Thoracic aorta (tissue), 2 donors: ENCODE data around the gene PCBD1. TPM values are rescaled to one million over a fixed set of nuclear protein-coding genes. Genes with fewer than 3 reads are reported as not detected.

ENCODE experiments used
- ATAC-seq: fragments of 150-250 bp; one replicate; pipeline ENCODE4 v1.8.0; 2017; ENCODE audit warnings: low read depth; ENCODE audit not compliant: insufficient number of reproducible peaks, low FRiP score
- DNase-seq: peaks from one replicate; pipeline ENCODE4 v3.0.0-alpha.2; 2020; ENCODE audit warnings: low spot score
- H3K27ac ChIP-seq, 2 donors: fragments of 200-600 bp; sonication (generic); 1 replicate in 1 of 2; 2 replicates in 1 of 2; pipeline ENCODE4 v1.5.1; 2016; ENCODE audit warnings: mild to moderate bottlenecking in 2 of 2, moderate library complexity in 2 of 2
- H3K27me3 ChIP-seq: fragments of 200-600 bp; sonication (generic); replicated peaks from 2 replicates; pipeline ENCODE4 v1.6.0; 2016; ENCODE audit warnings: mild to moderate bottlenecking; ENCODE audit not compliant: insufficient read depth
- H3K36me3 ChIP-seq: fragments of 200-600 bp; sonication (generic); one replicate; pipeline ENCODE4 v1.5.1; 2016
- H3K4me1 ChIP-seq, 2 donors: fragments of 200-600 bp; sonication (generic); 1 replicate in 1 of 2; 2 replicates in 1 of 2; pipeline versions ENCODE4 v1.5.1 to v1.6.0; 2016; ENCODE audit warnings: low read depth in 2 of 2, mild to moderate bottlenecking in 1 of 2; ENCODE audit not compliant: control insufficient read depth in 1 of 2
- H3K4me3 ChIP-seq: fragments of 200-600 bp; sonication (generic); 2 replicates; pipeline ENCODE4 v1.5.1; 2016; ENCODE audit warnings: mild to moderate bottlenecking
- H3K9me3 ChIP-seq: fragments of 200-600 bp; sonication (generic); 2 replicates; pipeline ENCODE4 v1.5.1; 2016
- CTCF ChIP-seq: fragments of 200-600 bp; sonication (generic); IDR thresholded peaks from one replicate; pipeline ENCODE4 v1.5.1; 2019; ENCODE audit warnings: antibody characterized with exemption
- total RNA-seq, 2 donors: library from RNA; depleted of rRNA; stranded (reverse); fragments of >200 nt; gene quantifications; one replicate each; pipeline versions ENCODE4 v1.1.0 to v1.2.3, GENCODE V29; 2016

Gene PCBD1
- total RNA-seq, 2 donors from 2014 or later: 12.8 to 36.0 TPM

DNA sequence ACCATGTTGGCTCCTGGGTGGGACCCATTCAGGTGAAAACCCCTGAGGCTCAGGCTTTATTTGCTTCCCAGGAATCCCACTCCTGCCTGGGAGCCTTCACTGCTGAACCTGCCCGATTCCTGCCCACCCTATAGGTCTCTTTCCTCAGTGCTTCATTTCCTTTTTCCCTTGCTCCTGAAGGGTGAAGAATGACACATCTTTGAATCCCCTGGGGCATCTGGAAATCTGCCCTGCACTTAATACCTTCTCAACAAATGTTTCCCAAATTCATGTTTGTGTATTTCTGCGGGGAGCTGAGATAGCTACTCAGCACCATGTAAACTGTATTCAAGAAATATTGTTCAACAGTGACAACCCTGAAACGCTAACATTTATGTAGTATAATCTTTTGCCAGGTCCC, 10.3 kb upstream of the PCBD1 start:
- no peak overlapping the region for H3K27ac ChIP-seq
- no peaks in the 10 kb centered on the region for H3K9me3 ChIP-seq
- no peak for TF ChIP-seq CTCF
- ATAC-seq (no peak), DNase-seq (no peak)
- H3K4me1 ChIP-seq: no peaks in the 10 kb centered on the region
- H3K4me3 ChIP-seq: no peak overlapping the region
- H3K36me3 ChIP-seq: no peaks in the 10 kb centered on the region
- no peaks in the 10 kb centered on the region for H3K27me3 ChIP-seq

DNA sequence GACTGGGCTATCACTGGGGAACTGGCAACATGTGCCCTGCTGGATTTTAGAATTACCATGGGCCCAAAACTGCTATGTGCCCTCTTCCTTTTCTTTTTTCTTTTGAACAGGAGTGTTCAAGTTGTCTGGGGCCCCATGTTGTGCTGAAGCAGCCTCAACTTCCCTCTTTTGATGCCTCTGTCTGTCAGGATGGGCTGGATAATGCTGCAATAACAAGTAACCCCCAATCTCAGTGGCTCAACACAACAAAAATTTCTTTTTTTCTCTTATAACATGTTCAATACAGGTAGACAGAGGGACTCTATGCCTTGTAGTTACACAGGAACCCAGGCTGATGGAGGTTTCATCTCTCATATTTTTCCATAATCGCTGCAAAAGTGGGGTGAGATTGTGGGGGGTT, 8.2 kb upstream of the PCBD1 start:
- TF ChIP-seq CTCF: no peak
- no peaks in the 10 kb centered on the region for H3K4me1 ChIP-seq
- ATAC-seq (no peak), DNase-seq (no peak)
- H3K4me3 ChIP-seq: no peak overlapping the region
- H3K27ac ChIP-seq: no peak overlapping the region
- H3K36me3 ChIP-seq: no peaks in the 10 kb centered on the region
- H3K9me3 ChIP-seq: no peaks in the 10 kb centered on the region
- H3K27me3 ChIP-seq: no peaks in the 10 kb centered on the region

GRCh38 chr10:70894416-70894815, 6.1 kb upstream of the PCBD1 start:
- Histone ChIP-seq H3K4me3 (no peak overlapping the region), H3K36me3 (no peaks in the 10 kb centered on the region), H3K27ac (no peak overlapping the region), H3K27me3 (no peaks in the 10 kb centered on the region), H3K4me1 (no peaks in the 10 kb centered on the region), H3K9me3 (no peaks in the 10 kb centered on the region)
- DNase-seq (no peak), ATAC-seq (no peak)
- TF ChIP-seq CTCF: no peak

DNA sequence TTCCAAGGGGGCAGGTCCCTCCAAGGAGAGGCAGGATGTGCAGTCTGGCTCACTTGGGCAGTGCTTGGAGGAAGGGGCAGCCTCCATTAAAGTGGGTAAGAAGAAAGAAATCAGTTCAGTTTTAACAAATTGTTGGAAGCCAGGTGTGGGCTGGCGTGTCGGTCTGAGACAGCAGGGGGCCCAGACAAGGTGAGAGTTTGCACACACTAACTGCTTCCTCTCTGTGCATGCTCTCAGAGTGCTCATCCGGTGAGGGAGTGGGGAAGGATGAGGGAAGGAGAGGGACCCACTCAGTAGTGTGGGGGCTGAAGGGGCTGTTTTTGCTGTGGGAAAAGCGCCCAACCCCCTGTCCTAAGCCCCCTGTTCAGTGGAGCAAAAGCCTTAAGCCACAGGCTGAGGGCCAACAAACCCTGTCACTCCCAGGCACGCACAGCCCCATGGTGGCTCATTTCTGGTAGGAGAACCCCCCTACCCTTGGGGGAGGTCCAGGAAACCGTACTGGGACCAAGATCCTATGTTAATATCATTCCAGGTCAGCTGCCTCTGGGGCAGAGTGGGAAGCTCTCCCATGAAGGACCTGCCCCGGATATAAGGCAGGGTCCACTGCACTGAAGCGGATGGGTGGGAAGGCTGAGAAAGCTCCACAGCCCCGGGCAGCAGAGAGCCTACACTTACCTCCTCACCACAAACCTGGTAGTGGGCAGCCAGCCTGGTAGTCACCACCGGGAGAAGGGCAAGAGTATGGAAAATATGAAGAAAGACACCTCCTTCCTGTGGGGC, 5.1 kb upstream of the PCBD1 start:
- TF ChIP-seq CTCF: no peak
- Histone ChIP-seq H3K27me3 (no peaks in the 10 kb centered on the region), H3K4me1 (peaks cover 8% of the 10 kb centered on the region in 2 donors), H3K4me3 (no peak overlapping the region), H3K27ac (no peak overlapping the region), H3K36me3 (no peaks in the 10 kb centered on the region), H3K9me3 (no peaks in the 10 kb centered on the region)
- ATAC-seq (no peak), DNase-seq (no peak)

GRCh38 chr10:70892631-70893030, 4.3 kb upstream of the PCBD1 start:
- Histone ChIP-seq H3K9me3 (no peaks in the 10 kb centered on the region), H3K27me3 (no peaks in the 10 kb centered on the region), H3K36me3 (no peaks in the 10 kb centered on the region), H3K4me3 (no peak overlapping the region), H3K4me1 (peaks cover 8 to 10% of the 10 kb centered on the region in 2 donors), H3K27ac (no peak overlapping the region)
- DNase-seq: no peak
- TF ChIP-seq CTCF: no peak
- no peak for ATAC-seq
